Calu3 (cell line): ENCODE results near the gene CENPB. TPM values are rescaled to one million over a fixed set of nuclear protein-coding genes. Genes with fewer than 3 reads are reported as not detected.

Experiments used
- BruUV-seq: library from RNA; stranded (reverse); fragments of 400-500 nt; replicated peaks from 2 replicates; lab custom pipeline; 2021; lab: Mats Ljungman, UMichigan
- CTCF ChIA-PET: fragments of 300-600 bp; sonication (Branson Sonifier 250); formaldehyde crosslinking; loops from one replicate; lab custom pipeline; 2022; ENCODE audit warnings: antibody characterized with exemption; lab: Charles Lee
- DNase-seq: peaks from one replicate; pipeline ENCODE4 v3.0.0; 2022
- H3K27ac Mint-ChIP-seq: one replicate; pipeline ENCODE4 v1.8.0; 2022; ENCODE audit warnings: mixed read lengths; ENCODE audit not compliant: unreplicated experiment
- H3K27me3 Mint-ChIP-seq: one replicate; pipeline ENCODE4 v1.8.0; 2022; ENCODE audit warnings: mixed read lengths; ENCODE audit not compliant: unreplicated experiment
- H3K36me3 Mint-ChIP-seq: one replicate; pipeline ENCODE4 v1.8.0; 2022; ENCODE audit warnings: mild to moderate bottlenecking, moderate library complexity, mixed read lengths; ENCODE audit not compliant: insufficient read depth, unreplicated experiment
- H3K4me1 Mint-ChIP-seq: one replicate; pipeline ENCODE4 v1.8.0; 2022; ENCODE audit warnings: mild to moderate bottlenecking, low read depth, mixed read lengths; ENCODE audit not compliant: unreplicated experiment
- H3K4me3 Mint-ChIP-seq: one replicate; pipeline ENCODE4 v1.8.0; 2022; ENCODE audit warnings: mild to moderate bottlenecking, low read depth, moderate library complexity, mixed read lengths; ENCODE audit not compliant: unreplicated experiment
- H3K9me3 Mint-ChIP-seq: one replicate; pipeline ENCODE4 v1.8.0; 2022; ENCODE audit warnings: low read depth, mixed read lengths; ENCODE audit not compliant: unreplicated experiment
- intact Hi-C: fragments of 100-400 bp; cut with micrococcal nuclease; formaldehyde crosslinking; loops from one replicate; pipeline ENCODE4 v1.10.0; 2022; ENCODE audit not compliant: unreplicated experiment
- total RNA-seq: library from RNA; stranded (reverse); gene quantifications from 2 replicates; pipeline ENCODE4 v1.2.3, GENCODE V29; 2022
- TF ChIP-seq, protein P1 (sequence below): fragments of 200-600 bp; IDR thresholded peaks from one replicate; pipeline ENCODE4 v1.8.0; 2022; ENCODE audit warnings: antibody characterized with exemption; ENCODE audit not compliant: unreplicated experiment

Gene CENPB
- total RNA-seq, 1 experiment from 2014 or later = 44.9 TPM

DNA sequence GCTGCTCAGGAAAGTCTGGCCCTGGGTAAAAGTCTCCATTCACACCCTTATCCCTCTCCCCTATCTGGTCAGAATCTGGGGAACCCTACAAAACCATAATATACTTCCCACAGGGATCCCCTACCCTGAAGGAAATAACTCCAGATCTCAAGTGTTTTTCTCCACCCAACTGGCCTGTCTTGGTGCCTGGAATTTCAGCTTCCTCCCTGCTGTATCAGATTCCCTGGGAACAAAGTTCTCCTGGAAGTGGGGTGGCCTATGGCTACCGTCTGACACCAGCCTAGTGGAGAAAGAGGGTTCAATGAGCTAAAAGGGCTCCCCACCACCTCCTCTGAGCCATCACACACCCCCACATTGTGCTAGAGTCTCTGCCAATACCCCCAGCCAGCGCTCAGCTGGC is 39.1 kb downstream of the CENPB start:
- H3K36me3 Mint-ChIP-seq = peaks cover 8% of the 10 kb centered on the region
- TF ChIP-seq, protein P1, sequence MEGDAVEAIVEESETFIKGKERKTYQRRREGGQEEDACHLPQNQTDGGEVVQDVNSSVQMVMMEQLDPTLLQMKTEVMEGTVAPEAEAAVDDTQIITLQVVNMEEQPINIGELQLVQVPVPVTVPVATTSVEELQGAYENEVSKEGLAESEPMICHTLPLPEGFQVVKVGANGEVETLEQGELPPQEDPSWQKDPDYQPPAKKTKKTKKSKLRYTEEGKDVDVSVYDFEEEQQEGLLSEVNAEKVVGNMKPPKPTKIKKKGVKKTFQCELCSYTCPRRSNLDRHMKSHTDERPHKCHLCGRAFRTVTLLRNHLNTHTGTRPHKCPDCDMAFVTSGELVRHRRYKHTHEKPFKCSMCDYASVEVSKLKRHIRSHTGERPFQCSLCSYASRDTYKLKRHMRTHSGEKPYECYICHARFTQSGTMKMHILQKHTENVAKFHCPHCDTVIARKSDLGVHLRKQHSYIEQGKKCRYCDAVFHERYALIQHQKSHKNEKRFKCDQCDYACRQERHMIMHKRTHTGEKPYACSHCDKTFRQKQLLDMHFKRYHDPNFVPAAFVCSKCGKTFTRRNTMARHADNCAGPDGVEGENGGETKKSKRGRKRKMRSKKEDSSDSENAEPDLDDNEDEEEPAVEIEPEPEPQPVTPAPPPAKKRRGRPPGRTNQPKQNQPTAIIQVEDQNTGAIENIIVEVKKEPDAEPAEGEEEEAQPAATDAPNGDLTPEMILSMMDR = no peak
- no peak overlapping the region for H3K27ac Mint-ChIP-seq
- DNase-seq = no peak
- intact Hi-C loops = no loop called here
- H3K27me3 Mint-ChIP-seq = peaks cover 42% of the 10 kb centered on the region
- peaks cover 3% of the 10 kb centered on the region for H3K9me3 Mint-ChIP-seq
- CTCF ChIA-PET = interaction anchor here (1.0 kb wide), 1 partner anchor 12 kb away, joined by 3 read pairs; no protein-coding TSS in a partner anchor
- peaks cover 17% of the 10 kb centered on the region for H3K4me1 Mint-ChIP-seq
- no TSS peak for BruUV-seq
- H3K4me3 Mint-ChIP-seq = no peak overlapping the region

DNA sequence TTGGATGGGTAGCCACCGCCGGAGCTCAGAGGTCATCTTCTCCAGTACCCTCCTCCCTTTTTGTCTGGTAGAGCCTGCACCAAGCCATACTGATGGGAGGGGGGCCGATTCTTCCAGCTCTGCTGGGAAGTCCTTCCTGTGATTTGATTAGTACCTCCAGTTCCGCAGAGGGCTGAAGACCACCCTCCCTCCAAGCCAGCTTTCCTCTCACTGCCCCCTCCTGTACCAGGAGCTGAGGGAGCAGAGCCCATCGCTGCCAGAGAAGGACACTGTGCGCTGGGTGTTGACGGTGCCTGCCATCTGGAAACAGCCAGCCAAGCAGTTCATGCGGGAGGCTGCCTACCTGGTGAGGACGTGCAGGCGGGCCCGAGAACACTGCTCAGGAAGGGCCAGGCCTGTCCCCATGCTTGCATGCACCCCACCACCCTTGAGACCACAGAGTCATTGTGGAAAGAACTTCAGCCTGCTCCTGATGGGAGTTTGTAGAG is 40.8 kb downstream of the CENPB start:
- Mint-ChIP-seq H3K27me3 (peaks cover 51% of the 10 kb centered on the region), H3K36me3 (no peaks in the 10 kb centered on the region), H3K4me3 (no peak overlapping the region), H3K27ac (no peak overlapping the region), H3K4me1 (peaks cover 9% of the 10 kb centered on the region), H3K9me3 (peaks cover 3% of the 10 kb centered on the region)
- intact Hi-C loops = no loop called here
- DNase-seq = no peak
- CTCF ChIA-PET = interaction anchor here (0.6 kb wide), 1 partner anchor 65 kb away, joined by 3 read pairs; no protein-coding TSS in a partner anchor
- BruUV-seq = no TSS peak
- TF ChIP-seq, protein P1 = no peak

DNA sequence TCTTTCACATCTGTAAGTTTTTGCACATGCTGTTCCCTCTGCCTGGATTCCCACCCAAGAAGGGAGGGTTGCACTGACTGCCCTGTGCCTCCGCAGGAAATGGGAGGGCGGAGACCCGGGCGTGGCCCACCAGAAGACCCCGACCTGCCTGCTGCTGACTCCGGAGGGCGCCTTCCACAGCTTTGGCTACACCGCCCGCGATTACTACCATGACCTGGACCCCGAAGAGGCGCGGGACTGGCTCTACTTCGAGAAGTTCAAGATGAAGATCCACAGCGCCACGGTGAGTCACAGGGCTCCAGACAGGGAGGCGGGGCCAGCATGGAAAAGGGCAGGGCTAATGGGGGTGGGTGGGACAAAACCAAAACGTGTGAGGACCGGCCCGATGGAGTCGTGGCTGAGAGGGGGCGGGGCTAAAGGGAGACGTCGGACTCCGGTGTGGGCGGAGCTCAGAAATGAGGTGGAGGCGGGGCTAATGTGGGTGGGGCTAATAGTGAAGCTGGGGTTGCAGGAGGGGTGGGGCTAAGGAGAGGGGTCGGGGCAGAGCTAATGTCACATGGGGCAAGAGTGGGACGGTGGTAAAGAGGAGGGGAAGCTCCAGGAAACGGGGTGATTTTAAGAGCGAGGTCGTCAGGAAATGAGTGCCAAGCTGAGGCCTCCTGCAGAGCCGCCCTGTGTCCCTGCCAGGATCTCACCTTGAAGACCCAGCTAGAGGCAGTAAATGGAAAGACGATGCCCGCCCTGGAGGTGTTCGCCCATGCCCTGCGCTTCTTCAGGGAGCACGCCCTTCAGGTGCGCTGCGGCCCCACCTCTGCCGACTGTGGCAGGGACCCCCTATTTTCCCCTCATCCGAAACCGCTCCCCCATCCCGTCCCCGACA is 41.5 kb downstream of the CENPB start:
- no TSS peak for BruUV-seq
- intact Hi-C loops = no loop called here
- Mint-ChIP-seq H3K9me3 (peaks cover 3% of the 10 kb centered on the region), H3K36me3 (no peaks in the 10 kb centered on the region), H3K27ac (no peak overlapping the region), H3K27me3 (peaks cover 58% of the 10 kb centered on the region), H3K4me3 (peak overlapping the region; percentile 66), H3K4me1 (peaks cover 9% of the 10 kb centered on the region)
- peak; percentile 59 for DNase-seq
- TF ChIP-seq, protein P1 = no peak
- CTCF ChIA-PET = interaction anchor here (0.6 kb wide), 1 partner anchor 64 kb away, joined by 3 read pairs; no protein-coding TSS in a partner anchor

DNA sequence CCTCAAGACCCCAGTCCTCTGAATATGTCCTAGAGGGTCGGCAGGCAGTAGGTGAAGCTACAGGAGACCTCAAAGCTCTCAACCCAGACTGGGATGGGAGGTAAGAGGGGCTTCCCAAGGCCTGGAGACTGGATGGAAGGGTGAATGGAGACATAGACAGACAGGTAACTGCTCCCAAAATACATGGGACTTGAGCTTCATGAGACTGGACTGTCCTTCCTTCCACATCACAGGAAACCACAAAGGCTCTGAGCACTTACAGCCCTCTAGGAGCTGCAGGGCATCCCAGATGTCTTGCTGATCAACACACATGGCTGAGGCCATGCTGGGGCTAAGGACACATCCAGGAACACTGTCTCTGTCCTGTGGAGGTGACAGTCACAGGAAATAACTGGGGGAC is 42.5 kb downstream of the CENPB start:
- Mint-ChIP-seq H3K4me1 (peaks cover 9% of the 10 kb centered on the region), H3K27ac (no peak overlapping the region), H3K36me3 (no peaks in the 10 kb centered on the region), H3K4me3 (no peak overlapping the region), H3K9me3 (peaks cover 3% of the 10 kb centered on the region), H3K27me3 (peaks cover 68% of the 10 kb centered on the region)
- no peak for DNase-seq
- CTCF ChIA-PET = no interaction called here
- intact Hi-C loops = no loop called here
- no TSS peak for BruUV-seq
- TF ChIP-seq, protein P1 = no peak
